Measurements from ENCODE around the gene USP17L30.

DNA sequence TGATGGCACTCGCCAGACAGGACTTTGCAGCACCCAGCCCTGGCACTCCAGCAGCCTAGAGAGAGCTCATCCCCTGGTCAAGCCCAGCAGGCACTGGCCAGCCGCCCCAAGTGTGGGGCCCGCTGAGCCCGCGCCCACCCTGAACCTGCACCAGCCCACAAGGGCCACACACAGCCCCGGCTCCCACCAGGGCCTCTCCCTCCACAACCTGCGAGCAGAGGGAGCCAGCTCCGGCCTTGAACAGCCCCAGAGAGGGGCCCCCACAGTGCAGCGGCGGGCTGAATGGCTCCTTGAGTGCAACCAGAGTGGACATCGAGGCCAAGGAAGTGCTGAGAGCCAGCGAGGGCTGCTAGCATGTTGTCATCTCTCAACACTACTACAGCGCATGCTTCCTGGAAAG lies 46.9 kb downstream of the USP17L30 start:
- TF ChIP-seq, protein P1, sequence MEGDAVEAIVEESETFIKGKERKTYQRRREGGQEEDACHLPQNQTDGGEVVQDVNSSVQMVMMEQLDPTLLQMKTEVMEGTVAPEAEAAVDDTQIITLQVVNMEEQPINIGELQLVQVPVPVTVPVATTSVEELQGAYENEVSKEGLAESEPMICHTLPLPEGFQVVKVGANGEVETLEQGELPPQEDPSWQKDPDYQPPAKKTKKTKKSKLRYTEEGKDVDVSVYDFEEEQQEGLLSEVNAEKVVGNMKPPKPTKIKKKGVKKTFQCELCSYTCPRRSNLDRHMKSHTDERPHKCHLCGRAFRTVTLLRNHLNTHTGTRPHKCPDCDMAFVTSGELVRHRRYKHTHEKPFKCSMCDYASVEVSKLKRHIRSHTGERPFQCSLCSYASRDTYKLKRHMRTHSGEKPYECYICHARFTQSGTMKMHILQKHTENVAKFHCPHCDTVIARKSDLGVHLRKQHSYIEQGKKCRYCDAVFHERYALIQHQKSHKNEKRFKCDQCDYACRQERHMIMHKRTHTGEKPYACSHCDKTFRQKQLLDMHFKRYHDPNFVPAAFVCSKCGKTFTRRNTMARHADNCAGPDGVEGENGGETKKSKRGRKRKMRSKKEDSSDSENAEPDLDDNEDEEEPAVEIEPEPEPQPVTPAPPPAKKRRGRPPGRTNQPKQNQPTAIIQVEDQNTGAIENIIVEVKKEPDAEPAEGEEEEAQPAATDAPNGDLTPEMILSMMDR (IDR thresholded peaks at IDR 0.05; ENCODE audit: borderline replicate concordance, extremely low read depth, low read length, poor library complexity, severe bottlenecking) = no peak
- no peak for TF ChIP-seq EZH2 (IDR thresholded peaks at IDR 0.05; ENCODE audit: borderline replicate concordance, low read depth, low read length, severe bottlenecking)

Data from DND-41 (cell line).